ENCODE results near the gene MRS2. TPM values are rescaled to one million over a fixed set of nuclear protein-coding genes. Genes with fewer than 3 reads are reported as not detected.
"Not testable (repeated sequence)": the region's sequence is repeated elsewhere in the genome, so short reads cannot be mapped to it uniquely, and the experiment has no call there.

Gene MRS2
- polyA plus RNA-seq, 1 donor: 50.2 TPM

GRCh38 chr6:24384369-24385130, 18.2 kb upstream of the MRS2 start:
- DNase-seq: not testable (repeated sequence)

GRCh38 chr6:24385536-24386269, 17.0 kb upstream of the MRS2 start:
- peak; percentile 29 for DNase-seq

- DNase-seq: no peak
Measured at GRCh38 chr6:24387818-24388217, 14.9 kb upstream of the MRS2 start.

GRCh38 chr6:24391208-24391607, 11.5 kb upstream of the MRS2 start:
- DNase-seq: no peak

- no peak for DNase-seq
Measured at GRCh38 chr6:24391756-24392405, 10.9 kb upstream of the MRS2 start.

GRCh38 chr6:24394061-24394779, 8.5 kb upstream of the MRS2 start:
- DNase-seq: no peak

- DNase-seq: no peak
Measured at GRCh38 chr6:24394780-24395437, 7.8 kb upstream of the MRS2 start.

GRCh38 chr6:24396824-24397223, 5.9 kb upstream of the MRS2 start:
- DNase-seq: no peak

- DNase-seq: no peak
Measured at GRCh38 chr6:24397631-24398030, 5.1 kb upstream of the MRS2 start.

- not testable (repeated sequence) for DNase-seq
Measured at GRCh38 chr6:24400045-24401039, 2.4 kb upstream of the MRS2 start.

- DNase-seq: no peak
Measured at GRCh38 chr6:24401458-24401857, 1.3 kb upstream of the MRS2 start.

- DNase-seq: no peak
Measured at GRCh38 chr6:24403501-24403824, 727 bp downstream of the MRS2 start.

- no peak for DNase-seq
Measured at GRCh38 chr6:24405262-24405661, 2.5 kb downstream of the MRS2 start.

- no peak for DNase-seq
Measured at GRCh38 chr6:24408719-24409410, 6.1 kb downstream of the MRS2 start.

GRCh38 chr6:24410622-24411021, 7.9 kb downstream of the MRS2 start:
- DNase-seq: no peak

- DNase-seq: no peak
Measured at GRCh38 chr6:24412294-24412693, 9.6 kb downstream of the MRS2 start.

- DNase-seq: not testable (repeated sequence)
Measured at GRCh38 chr6:24414531-24414930, 11.8 kb downstream of the MRS2 start.

- no peak for DNase-seq
Measured at GRCh38 chr6:24415753-24416152, 13.0 kb downstream of the MRS2 start.

GRCh38 chr6:24419526-24419925, 16.8 kb downstream of the MRS2 start:
- no peak for DNase-seq

- DNase-seq: no peak
Measured at GRCh38 chr6:24425091-24425490, 22.4 kb downstream of the MRS2 start.

All from left kidney (tissue), 2 donors.